HFFc6 (cell line): ENCODE measurements around the gene HVCN1. TPM values are rescaled to one million over a fixed set of nuclear protein-coding genes. Genes with fewer than 3 reads are reported as not detected.
A peak's percentile ranks its signal among the peaks of the same experiment; 100 is the strongest.

Experiments
- DNase-seq: peaks from one replicate; pipeline ENCODE4 v3.0.0-alpha.2; 2018
- H3K27ac Mint-ChIP-seq: 2 replicates; pipeline ENCODE4 v1.8.0; 2020; ENCODE audit warnings: mild to moderate bottlenecking, mixed read lengths
- H3K27me3 Mint-ChIP-seq: 2 replicates; pipeline ENCODE4 v1.8.0; 2021; ENCODE audit warnings: mild to moderate bottlenecking, moderate library complexity, mixed read lengths; ENCODE audit not compliant: insufficient read depth
- H3K36me3 Mint-ChIP-seq: 2 replicates; pipeline ENCODE4 v1.8.0; 2021; ENCODE audit warnings: low read depth, mixed read lengths
- H3K4me1 Mint-ChIP-seq: 2 replicates; pipeline ENCODE4 v1.8.0; 2020; ENCODE audit warnings: low read depth, mixed read lengths
- H3K4me3 Mint-ChIP-seq: 2 replicates; pipeline ENCODE4 v1.8.0; 2020; ENCODE audit warnings: mild to moderate bottlenecking, moderate library complexity, mixed read lengths
- H3K9me3 Mint-ChIP-seq: 2 replicates; pipeline ENCODE4 v1.8.0; 2020; ENCODE audit warnings: mild to moderate bottlenecking, mixed read lengths
- CTCF ChIP-seq: fragments of 200-600 bp; sonication (generic); IDR thresholded peaks from 2 replicates; pipeline ENCODE4 v1.5.0; 2021; ENCODE audit warnings: antibody characterized with exemption, mild to moderate bottlenecking
- total RNA-seq, 6 experiments: library from RNA; stranded (reverse); fragmentation: NEBNext Ultra II Directional; extraction: Animal tissue kit (Norgen Biotek cat#: 25700); gene quantifications; 2 replicates in 1 of 6; 3 replicates in 5 of 6; pipeline ENCODE4 v1.2.3, GENCODE V29; 2021

The HVCN1 gene
- total RNA-seq, 6 experiments from 2014 or later, result 0.09 to 0.71 (median 0.33) TPM; not detected in 1

- Mint-ChIP-seq H3K4me1 (peaks cover 12% of the 10 kb centered on the region; the same call in 1 of the 2 replicates), H3K9me3 (no peaks in the 10 kb centered on the region), H3K4me3 (no peak overlapping the region), H3K36me3 (no peaks in the 10 kb centered on the region), H3K27me3 (peaks cover 15% of the 10 kb centered on the region), H3K27ac (no peak overlapping the region)
- TF ChIP-seq CTCF, result no peak
- DNase-seq, result no peak
Measured at GRCh38 chr12:110693731-110694130, 4.8 kb upstream of the HVCN1 start.

GRCh38 chr12:110690127-110690430 is 1.2 kb upstream of the HVCN1 start:
- peaks cover 41% of the 10 kb centered on the region for H3K27me3 Mint-ChIP-seq
- no peak overlapping the region for H3K27ac Mint-ChIP-seq
- no peaks in the 10 kb centered on the region for H3K36me3 Mint-ChIP-seq
- DNase-seq, result no peak
- no peak for TF ChIP-seq CTCF
- H3K4me1 Mint-ChIP-seq, result 0 out of 2 replicates have a peak, but pooled peaks cover 4% of the 10 kb centered on the region
- no peaks in the 10 kb centered on the region; the same call in 1 of the 2 replicates for H3K9me3 Mint-ChIP-seq
- no peak overlapping the region for H3K4me3 Mint-ChIP-seq

DNA sequence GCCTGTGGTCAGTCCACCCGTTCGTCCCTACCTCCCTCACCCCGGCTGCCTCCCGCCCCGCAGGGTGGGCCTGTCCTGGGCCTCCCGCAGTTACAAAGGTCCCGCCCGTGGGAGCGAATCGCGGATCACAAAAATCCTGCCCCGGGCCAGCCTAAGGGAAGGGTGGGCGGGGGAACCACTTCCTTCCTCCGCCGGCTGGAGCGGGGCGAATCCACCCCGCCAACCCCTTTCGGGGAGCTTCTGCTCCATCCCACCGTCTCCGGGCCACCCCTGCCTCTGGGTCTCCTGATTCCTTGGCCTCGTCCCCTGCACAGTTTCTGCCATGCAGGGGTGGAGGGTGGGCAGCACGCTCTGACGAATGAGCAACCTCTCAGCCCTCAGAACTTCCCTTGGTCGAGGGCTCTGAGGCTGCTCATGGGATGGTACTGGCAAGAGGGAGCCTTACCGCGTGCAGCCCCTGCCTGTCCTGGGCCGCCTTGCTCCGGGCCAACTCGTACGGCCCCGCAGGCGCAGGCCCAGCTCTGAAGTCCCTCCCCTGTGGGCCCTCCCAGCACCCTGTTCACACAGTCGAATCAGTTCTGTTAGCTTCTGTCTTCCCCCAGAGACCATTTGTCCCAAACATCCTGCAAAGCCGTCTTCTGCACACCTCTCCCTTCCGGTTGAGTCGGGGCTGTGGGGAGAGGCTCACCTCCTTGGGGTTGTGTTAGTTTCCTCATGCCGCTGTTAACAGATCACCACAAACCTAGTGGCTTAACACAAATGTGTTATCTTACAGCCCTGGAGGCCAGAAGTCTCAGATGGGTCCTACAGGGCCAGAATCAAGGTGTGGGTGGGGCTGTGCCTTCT is 589 bp upstream of the HVCN1 start:
- DNase-seq, result no peak
- Mint-ChIP-seq H3K4me1 (0 out of 2 replicates have a peak, but pooled peaks cover 4% of the 10 kb centered on the region), H3K27ac (no peak overlapping the region), H3K27me3 (peaks cover 42% of the 10 kb centered on the region), H3K36me3 (no peaks in the 10 kb centered on the region), H3K9me3 (peaks cover 4% of the 10 kb centered on the region; the same call in 1 of the 2 replicates), H3K4me3 (peak overlapping the region; percentile 74)
- no peak for TF ChIP-seq CTCF

GRCh38 chr12:110687396-110688169 is 1.3 kb downstream of the HVCN1 start:
- DNase-seq, result no peak
- H3K27ac Mint-ChIP-seq, result no peak overlapping the region
- no peak for TF ChIP-seq CTCF
- H3K36me3 Mint-ChIP-seq, result no peaks in the 10 kb centered on the region
- H3K4me1 Mint-ChIP-seq, result 0 out of 2 replicates have a peak, but pooled peaks cover 4% of the 10 kb centered on the region
- H3K4me3 Mint-ChIP-seq, result no peak overlapping the region
- H3K9me3 Mint-ChIP-seq, result peaks cover 4% of the 10 kb centered on the region; the same call in 1 of the 2 replicates
- H3K27me3 Mint-ChIP-seq, result peaks cover 48% of the 10 kb centered on the region

GRCh38 chr12:110686294-110686903 is 2.5 kb downstream of the HVCN1 start:
- no peak for DNase-seq
- H3K36me3 Mint-ChIP-seq, result no peaks in the 10 kb centered on the region
- peaks cover 45% of the 10 kb centered on the region for H3K27me3 Mint-ChIP-seq
- H3K9me3 Mint-ChIP-seq, result peaks cover 4% of the 10 kb centered on the region; the same call in 1 of the 2 replicates
- H3K4me3 Mint-ChIP-seq, result no peak overlapping the region
- no peak overlapping the region for H3K27ac Mint-ChIP-seq
- H3K4me1 Mint-ChIP-seq, result 0 out of 2 replicates have a peak, but pooled peaks cover 4% of the 10 kb centered on the region
- TF ChIP-seq CTCF, result no peak
